T follicular helper cell (primary cell): ENCODE measurements around the gene FCRL2.

ENCODE experiments used
- DNase-seq: peaks from one replicate; pipeline ENCODE4 v3.0.0-alpha.2; 2020; ENCODE audit warnings: low read depth
- total RNA-seq, 2 experiments: gene quantifications; one replicate each; lab custom pipeline; 2026; lab: John Stamatoyannopoulos, UW

The FCRL2 gene
- 0 to 0.36 reads per million in 2 experiments for total RNA-seq

- DNase-seq: no peak
Measured at GRCh38 chr1:157776971-157777391, at the start of gene FCRL2. FCRL2 (minus strand) TSS chr1:157777132; CDS start chr1:157777073, 59 bp downstream.

GRCh38 chr1:157820299-157820698 is 43.4 kb upstream of the FCRL2 start:
- DNase-seq: no peak

DNA sequence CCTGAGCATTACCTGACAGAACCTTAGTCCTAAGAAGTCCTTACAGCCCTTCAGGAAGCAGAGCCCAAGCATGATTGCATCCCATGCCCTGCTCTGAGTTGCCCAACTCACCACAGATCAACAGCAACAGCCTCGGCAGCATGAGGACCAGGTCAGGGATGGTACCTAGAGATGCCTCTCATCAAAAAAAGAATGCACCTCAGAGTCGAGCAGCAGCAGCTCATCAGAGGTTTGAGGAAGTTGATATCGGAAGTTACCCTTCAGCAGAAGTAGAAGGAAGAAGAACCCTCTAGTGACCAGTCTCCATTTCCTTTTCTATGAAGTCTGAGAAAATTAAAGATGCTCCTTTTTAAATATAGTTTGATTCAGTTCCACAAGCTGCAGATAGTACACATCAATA is 43.0 kb upstream of the FCRL2 start, which contains the start of gene FCRL1:
Gene FCRL1 (minus strand): TSS at position 225 of the 400 bp plus-strand sequence. CDS start 83 bp downstream, at position 142.
- no peak for DNase-seq

GRCh38 chr1:157819215-157819614 is 42.3 kb upstream of the FCRL2 start:
- no peak for DNase-seq

- DNase-seq: no peak
Measured at GRCh38 chr1:157813269-157813668, 36.3 kb upstream of the FCRL2 start.

- no peak for DNase-seq
Measured at GRCh38 chr1:157806431-157807149, 29.7 kb upstream of the FCRL2 start.

DNA sequence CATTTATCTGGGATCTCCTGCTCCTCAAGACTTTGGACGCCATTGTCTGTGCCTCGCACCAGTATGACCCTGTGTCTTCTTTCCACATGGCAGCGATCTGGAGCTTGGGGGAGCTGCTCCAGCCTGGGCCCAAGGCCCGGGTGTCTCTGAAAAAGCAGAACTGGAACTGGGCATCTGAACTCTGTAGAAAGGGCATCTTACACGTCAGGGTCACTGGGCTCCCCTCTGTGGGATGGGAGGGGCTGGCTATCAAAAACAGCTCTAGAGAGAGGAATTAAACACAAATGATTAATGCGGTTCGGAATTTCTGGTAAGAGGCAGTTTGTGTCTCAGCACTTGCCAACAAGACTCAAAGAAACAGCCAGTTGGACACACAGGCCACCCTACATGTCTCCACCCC is 26.9 kb upstream of the FCRL2 start:
- no peak for DNase-seq

DNA sequence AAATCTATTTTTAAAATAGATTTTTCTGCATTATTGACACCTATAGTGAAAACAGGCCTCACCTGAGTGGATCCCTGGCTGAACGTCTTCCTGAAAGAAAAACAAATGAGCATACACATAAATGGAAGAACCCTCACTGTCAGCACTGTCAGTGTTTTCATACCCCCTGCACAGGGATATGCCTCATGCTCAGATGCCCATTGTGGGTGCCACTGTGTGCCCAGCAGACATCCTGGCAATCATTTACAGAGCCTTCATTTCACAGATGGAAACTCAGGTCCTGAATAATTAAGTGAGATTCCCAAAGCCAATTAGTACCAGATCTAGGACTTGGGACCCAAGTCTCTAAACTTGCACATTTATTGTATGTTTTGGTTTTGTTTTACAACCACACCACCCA is 23.1 kb upstream of the FCRL2 start:
- no peak for DNase-seq

- no peak for DNase-seq
Measured at GRCh38 chr1:157798211-157798610, 21.3 kb upstream of the FCRL2 start.

DNA sequence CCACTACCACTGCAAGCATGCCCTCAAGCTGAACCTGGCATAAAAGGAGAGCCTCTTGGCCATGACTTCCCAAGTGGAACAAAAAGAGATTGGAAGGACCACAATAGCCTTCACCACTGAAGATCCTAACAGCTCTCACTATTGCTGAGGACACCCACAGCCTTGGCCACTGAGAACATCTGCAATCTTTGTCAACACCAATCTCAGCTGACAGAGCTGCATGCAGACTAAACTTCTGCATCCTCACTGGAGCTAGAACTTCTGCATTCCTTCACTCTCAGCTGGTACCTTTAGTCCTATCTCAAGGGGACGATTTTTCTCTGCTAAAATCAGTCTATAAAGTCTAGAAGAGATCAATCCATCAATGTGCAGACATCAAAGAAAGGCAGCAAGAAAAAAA is 8.3 kb upstream of the FCRL2 start:
- no peak for DNase-seq

GRCh38 chr1:157784801-157785200 is 7.9 kb upstream of the FCRL2 start:
- no peak for DNase-seq

- no peak for DNase-seq
Measured at GRCh38 chr1:157782931-157783330, 6.0 kb upstream of the FCRL2 start.

DNA sequence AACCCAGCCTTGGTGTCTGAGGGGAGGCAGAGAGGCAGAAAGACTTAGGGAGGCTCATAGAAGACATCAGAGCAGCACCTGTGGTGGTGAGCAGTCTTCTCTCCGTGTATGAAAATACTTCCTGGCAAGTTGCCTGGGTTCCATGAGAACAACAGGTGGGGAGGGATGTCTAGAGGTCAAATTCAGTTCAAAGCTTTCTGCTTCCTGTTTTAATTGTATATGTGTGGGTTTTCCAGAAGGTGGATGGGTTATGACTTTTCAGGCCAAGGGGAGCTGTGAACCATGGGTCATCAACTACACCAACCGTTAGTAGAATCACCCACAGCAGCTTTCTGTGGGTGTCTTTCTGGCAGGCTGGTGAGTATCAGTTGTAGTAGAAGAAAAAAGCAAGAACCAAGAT is 4.1 kb upstream of the FCRL2 start:
- DNase-seq: no peak

DNA sequence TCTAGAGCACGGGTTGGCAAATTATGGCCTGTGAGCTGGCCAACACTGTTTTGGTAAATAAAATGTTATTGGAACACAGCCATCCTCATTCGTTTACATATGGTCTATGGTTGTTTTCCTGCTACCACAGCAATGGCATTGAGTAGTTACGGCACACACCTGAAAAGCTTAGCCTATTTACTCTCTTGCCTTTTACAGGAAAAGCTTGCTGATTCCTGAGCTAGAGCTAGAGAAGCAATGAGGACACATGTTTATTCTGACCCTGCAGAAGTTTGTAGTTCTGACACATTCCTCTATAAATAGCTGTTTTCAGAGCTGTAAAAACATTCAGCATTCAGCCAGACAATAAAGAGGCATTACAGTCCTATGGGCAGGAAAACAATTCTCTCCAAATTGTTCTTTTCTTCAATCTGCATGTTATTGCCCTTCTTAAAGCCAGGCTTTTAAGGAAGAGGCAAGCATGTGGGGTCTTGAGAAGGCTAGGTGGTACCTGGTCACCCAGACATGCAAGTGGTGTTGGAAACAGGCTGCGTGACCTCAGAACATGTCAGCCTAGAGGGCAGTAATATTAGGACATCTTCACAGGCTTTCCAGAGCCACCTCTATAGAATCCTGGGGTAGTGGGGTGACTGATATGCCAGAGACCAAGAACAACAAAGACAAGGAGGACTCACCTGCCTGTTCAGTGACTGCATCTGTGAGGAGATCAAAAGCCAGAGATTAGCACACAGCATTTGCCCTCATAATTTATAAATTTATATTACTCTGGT is 1.6 kb downstream of the FCRL2 start:
- DNase-seq: no peak

- no peak for DNase-seq
Measured at GRCh38 chr1:157774412-157774811, 2.5 kb downstream of the FCRL2 start.

- DNase-seq: no peak
Measured at GRCh38 chr1:157773493-157774350, 3.2 kb downstream of the FCRL2 start.

- DNase-seq: no peak
Measured at GRCh38 chr1:157771661-157772425, 5.1 kb downstream of the FCRL2 start.

DNA sequence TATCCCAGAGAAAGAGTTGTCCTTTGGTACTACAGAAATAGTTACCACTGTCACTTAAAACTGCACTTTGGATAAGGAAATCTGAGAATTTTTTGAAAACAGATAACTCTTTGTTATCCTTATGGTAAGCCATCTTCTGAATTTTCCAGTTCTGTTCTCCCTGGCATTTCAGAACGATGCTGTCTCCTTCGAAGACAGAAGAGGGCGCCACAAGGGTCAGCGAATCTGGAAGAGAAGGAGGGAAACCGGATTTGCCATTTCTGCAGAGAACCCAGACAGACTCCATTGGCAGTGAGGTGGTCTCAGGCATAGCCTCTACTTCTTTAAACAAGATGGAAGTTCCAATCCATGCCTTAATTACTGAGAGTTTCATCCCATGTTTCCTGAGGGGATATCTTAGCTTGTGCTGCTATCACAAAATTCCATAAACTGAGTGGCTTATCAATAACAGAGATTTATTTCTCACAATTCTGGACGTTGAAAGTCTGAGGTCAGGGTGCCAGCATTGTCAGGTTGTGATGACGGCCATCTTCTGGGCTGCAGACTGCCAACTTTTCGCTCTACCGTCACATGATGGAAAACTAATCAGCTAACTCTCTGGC is 6.4 kb downstream of the FCRL2 start:
- no peak for DNase-seq

- DNase-seq: no peak
Measured at GRCh38 chr1:157766792-157767191, 10.1 kb downstream of the FCRL2 start.

DNA sequence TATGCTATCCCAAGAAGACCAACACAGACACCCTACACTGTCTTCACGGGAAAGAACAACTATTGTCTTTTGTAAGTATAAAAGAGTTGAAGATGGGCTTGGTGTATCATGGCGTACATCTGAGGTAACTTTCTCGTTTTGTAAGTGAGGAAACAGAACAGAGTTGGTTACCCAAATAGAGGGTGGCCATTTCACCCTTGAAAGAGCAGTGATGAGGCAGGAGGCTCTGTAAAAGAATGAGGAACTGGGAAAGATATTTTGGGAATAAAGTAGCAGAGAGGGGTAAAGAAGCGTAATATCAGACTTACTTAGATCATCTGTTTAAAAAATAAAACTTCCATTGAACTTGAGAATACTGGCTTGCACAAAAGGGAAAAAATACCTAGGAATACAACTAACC is 18.9 kb downstream of the FCRL2 start:
- DNase-seq: no peak

DNA sequence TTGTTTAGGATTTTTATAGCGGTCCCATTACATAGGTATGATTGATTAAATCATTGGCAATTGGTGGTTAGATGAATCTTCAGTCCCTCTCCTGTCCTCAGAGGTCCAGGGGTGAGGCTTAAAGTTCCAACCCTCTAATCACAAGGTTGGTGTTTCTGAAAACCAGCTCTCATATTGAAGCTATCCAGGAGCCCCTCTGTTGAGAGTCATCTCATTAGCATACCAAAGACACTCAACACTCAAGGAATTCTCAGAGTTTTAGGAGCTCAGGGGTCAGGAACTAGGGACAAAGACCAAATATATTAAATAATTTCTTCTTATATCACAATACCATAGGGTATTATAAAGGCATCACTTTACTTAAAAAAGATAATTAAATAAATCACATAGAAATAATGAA is 23.3 kb downstream of the FCRL2 start:
- DNase-seq: no peak
